ENCODE results near the gene HERC4. TPM values are rescaled to one million over a fixed set of nuclear protein-coding genes. Genes with fewer than 3 reads are reported as not detected.
"Not testable (repeated sequence)": the region's sequence is repeated elsewhere in the genome, so short reads cannot be mapped to it uniquely, and the experiment has no call there.

HERC4 gene
- total RNA-seq, 2 experiments from 2014 or later, result 42.2 to 45.0 TPM

DNA sequence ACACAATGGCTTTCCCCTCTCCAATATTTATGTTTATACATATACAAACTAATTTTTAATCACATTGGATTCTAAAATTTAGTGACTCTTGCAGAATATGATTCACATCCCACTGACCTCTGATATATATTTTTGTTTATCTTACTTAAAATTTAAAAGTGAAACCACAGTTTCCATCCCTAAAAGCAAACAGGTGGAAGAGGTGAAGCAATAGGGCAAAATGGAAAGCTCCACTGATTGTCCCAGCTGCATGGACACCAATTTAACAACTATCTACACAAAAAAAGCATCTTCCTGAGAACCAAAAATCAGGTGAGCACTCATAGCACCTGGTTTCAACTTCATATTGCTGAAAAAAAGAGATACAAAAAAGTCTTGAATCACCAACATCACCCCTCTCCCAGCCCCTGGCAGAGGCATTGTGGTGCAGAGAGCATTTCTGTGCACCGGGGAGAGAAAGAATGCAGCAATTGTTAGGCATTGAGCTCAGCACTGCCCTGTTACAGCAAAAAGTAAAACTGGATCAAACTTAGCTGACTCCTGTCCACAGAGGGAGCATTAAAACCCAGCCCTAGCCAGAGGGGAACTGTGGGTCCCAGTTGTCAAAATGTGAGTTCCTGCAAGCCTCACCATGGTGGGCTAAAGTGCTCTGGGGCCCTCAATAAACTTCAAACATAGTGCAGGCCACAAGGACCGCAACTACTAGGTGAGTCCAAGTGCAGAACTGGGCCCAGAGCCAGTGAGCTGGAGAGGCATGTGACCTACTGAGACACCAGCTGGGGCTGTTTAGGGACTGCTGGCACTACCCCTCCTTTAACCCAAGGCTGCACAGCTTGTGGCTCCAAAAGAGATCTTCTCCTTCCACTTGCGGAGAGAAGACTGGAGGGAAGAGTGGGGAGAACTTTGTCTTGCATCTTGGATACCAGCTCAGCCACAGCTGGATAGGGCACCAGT, 98.5 kb downstream of the HERC4 start:
- Mint-ChIP-seq H3K27me3 (ENCODE audit: low read depth) (no peaks in the 10 kb centered on the region), H3K9me3 (peaks cover 9% of the 10 kb centered on the region), H3K4me1 (ENCODE audit: low read depth) (peaks cover 4% of the 10 kb centered on the region), H3K27ac (no peak overlapping the region), H3K36me3 (ENCODE audit: low read depth) (peaks cover 56% of the 10 kb centered on the region), H3K4me3 (no peak overlapping the region)
- no peak for DNase-seq
- intact Hi-C loops (cut with micrococcal nuclease), result no loop called here
- CTCF ChIA-PET, result no interaction called here

DNA sequence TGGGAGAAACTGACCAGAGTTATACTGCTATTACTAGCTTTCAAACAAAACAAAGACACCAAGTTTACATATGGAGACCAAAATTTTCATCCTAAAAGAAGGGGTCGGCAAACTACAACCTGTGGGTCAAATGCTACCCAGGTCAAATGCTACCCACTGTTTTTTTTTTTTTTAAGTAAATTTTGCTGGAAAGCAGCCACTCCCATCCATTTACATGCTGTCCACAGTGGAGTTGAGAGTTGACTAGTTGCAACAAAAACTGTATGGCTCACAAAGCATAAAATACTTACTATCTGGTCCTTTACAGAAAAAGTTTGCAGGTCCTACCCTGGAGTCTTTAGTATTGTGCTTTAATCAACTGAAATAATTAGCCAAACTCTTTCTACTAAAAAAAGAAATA, 99.2 kb downstream of the HERC4 start:
- H3K4me1 Mint-ChIP-seq (ENCODE audit: low read depth), result peaks cover 2% of the 10 kb centered on the region
- intact Hi-C loops (cut with micrococcal nuclease), result no loop called here
- H3K27me3 Mint-ChIP-seq (ENCODE audit: low read depth), result no peaks in the 10 kb centered on the region
- peaks cover 53% of the 10 kb centered on the region for H3K36me3 Mint-ChIP-seq (ENCODE audit: low read depth)
- H3K9me3 Mint-ChIP-seq, result peaks cover 10% of the 10 kb centered on the region
- CTCF ChIA-PET, result no interaction called here
- DNase-seq, result no peak
- no peak overlapping the region for H3K4me3 Mint-ChIP-seq
- no peak overlapping the region for H3K27ac Mint-ChIP-seq

- Mint-ChIP-seq H3K36me3 (ENCODE audit: low read depth) (peaks cover 52% of the 10 kb centered on the region), H3K4me3 (no peak overlapping the region), H3K27me3 (ENCODE audit: low read depth) (no peaks in the 10 kb centered on the region)
Measured at GRCh38 chr10:67971311-67971710, 103.8 kb downstream of the HERC4 start.

GRCh38 chr10:67969875-67970274, 105.2 kb downstream of the HERC4 start:
- Mint-ChIP-seq H3K36me3 (ENCODE audit: low read depth) (peaks cover 53% of the 10 kb centered on the region), H3K9me3 (peaks cover 10% of the 10 kb centered on the region), H3K4me3 (no peak overlapping the region), H3K27me3 (ENCODE audit: low read depth) (no peaks in the 10 kb centered on the region), H3K27ac (no peak overlapping the region), H3K4me1 (ENCODE audit: low read depth) (no peaks in the 10 kb centered on the region)
- no peak for DNase-seq
- CTCF ChIA-PET, result no interaction called here
- intact Hi-C loops (cut with micrococcal nuclease), result no loop called here

More at GRCh38 chr10:67971311-67971710, 103.8 kb downstream of the HERC4 start:
- Mint-ChIP-seq H3K4me1 (ENCODE audit: low read depth) (no peaks in the 10 kb centered on the region), H3K27ac (no peak overlapping the region), H3K9me3 (peaks cover 10% of the 10 kb centered on the region)
- intact Hi-C loops (cut with micrococcal nuclease), result no loop called here
- DNase-seq, result no peak
- CTCF ChIA-PET, result no interaction called here

GRCh38 chr10:67966035-67966434, 109.0 kb downstream of the HERC4 start:
- peaks cover 38% of the 10 kb centered on the region for H3K36me3 Mint-ChIP-seq (ENCODE audit: low read depth)
- H3K27ac Mint-ChIP-seq; DNase-seq; CTCF ChIA-PET; H3K27me3 Mint-ChIP-seq (ENCODE audit: low read depth); H3K4me3 Mint-ChIP-seq; H3K4me1 Mint-ChIP-seq (ENCODE audit: low read depth); intact Hi-C loops (cut with micrococcal nuclease); H3K9me3 Mint-ChIP-seq: not testable (repeated sequence)

DNA sequence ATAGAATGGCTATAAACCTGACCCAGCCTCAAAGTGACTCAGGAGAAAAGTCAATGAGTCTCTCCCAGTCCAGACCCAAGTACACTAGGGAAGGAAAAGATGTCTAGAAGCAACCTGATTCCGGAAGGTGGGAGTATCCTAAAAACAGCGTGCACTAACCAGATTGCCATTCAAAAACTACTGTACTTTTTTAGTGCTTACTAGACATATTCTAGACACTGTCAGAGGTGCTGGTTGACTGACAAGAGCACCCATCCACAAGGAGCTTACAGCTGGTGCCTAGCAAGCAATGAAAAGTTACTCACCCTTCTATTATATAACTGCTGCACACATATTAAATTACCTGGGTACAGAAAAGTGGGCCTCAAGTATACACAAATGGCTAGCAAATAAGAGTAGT, 109.6 kb downstream of the HERC4 start:
- H3K4me3 Mint-ChIP-seq, result no peak overlapping the region
- H3K36me3 Mint-ChIP-seq (ENCODE audit: low read depth), result peaks cover 34% of the 10 kb centered on the region
- DNase-seq, result no peak
- intact Hi-C loops (cut with micrococcal nuclease), result no loop called here
- no peak overlapping the region for H3K27ac Mint-ChIP-seq
- no peaks in the 10 kb centered on the region for H3K27me3 Mint-ChIP-seq (ENCODE audit: low read depth)
- no peaks in the 10 kb centered on the region for H3K9me3 Mint-ChIP-seq
- H3K4me1 Mint-ChIP-seq (ENCODE audit: low read depth), result peaks cover 3% of the 10 kb centered on the region
- CTCF ChIA-PET, result no interaction called here

- Mint-ChIP-seq H3K4me3 (no peak overlapping the region), H3K27me3 (ENCODE audit: low read depth) (no peaks in the 10 kb centered on the region), H3K9me3 (no peaks in the 10 kb centered on the region), H3K36me3 (ENCODE audit: low read depth) (peaks cover 15% of the 10 kb centered on the region), H3K27ac (no peak overlapping the region), H3K4me1 (ENCODE audit: low read depth) (peaks cover 3% of the 10 kb centered on the region)
- intact Hi-C loops (cut with micrococcal nuclease), result no loop called here
- no peak for DNase-seq
- CTCF ChIA-PET, result no interaction called here
Measured at GRCh38 chr10:67959839-67960476, 115.1 kb downstream of the HERC4 start.

GRCh38 chr10:67955614-67956013, 119.5 kb downstream of the HERC4 start:
- no peaks in the 10 kb centered on the region for H3K4me1 Mint-ChIP-seq (ENCODE audit: low read depth)
- no peak overlapping the region for H3K27ac Mint-ChIP-seq
- intact Hi-C loops (cut with micrococcal nuclease), result no loop called here
- H3K9me3 Mint-ChIP-seq, result no peaks in the 10 kb centered on the region
- no peaks in the 10 kb centered on the region for H3K27me3 Mint-ChIP-seq (ENCODE audit: low read depth)
- H3K36me3 Mint-ChIP-seq (ENCODE audit: low read depth), result peaks cover 18% of the 10 kb centered on the region
- no peak overlapping the region for H3K4me3 Mint-ChIP-seq
- CTCF ChIA-PET, result no interaction called here
- DNase-seq, result no peak

- H3K4me1 Mint-ChIP-seq (ENCODE audit: low read depth), result no peaks in the 10 kb centered on the region
- no peak overlapping the region for H3K4me3 Mint-ChIP-seq
- intact Hi-C loops (cut with micrococcal nuclease), result no loop called here
- H3K27me3 Mint-ChIP-seq (ENCODE audit: low read depth), result no peaks in the 10 kb centered on the region
- H3K36me3 Mint-ChIP-seq (ENCODE audit: low read depth), result peaks cover 24% of the 10 kb centered on the region
- peaks cover 4% of the 10 kb centered on the region for H3K9me3 Mint-ChIP-seq
- DNase-seq, result no peak
- CTCF ChIA-PET, result interaction anchor here (0.6 to 1.7 kb wide), 3 partner anchors 163 to 358 kb away, joined by 3 read pairs; no protein-coding TSS in a partner anchor
- no peak overlapping the region for H3K27ac Mint-ChIP-seq
Measured at GRCh38 chr10:67943917-67944316, 131.2 kb downstream of the HERC4 start.

GRCh38 chr10:67936416-67936815, 138.7 kb downstream of the HERC4 start:
- Mint-ChIP-seq H3K4me1 (ENCODE audit: low read depth) (no peaks in the 10 kb centered on the region), H3K36me3 (ENCODE audit: low read depth) (peaks cover 6% of the 10 kb centered on the region), H3K9me3 (no peaks in the 10 kb centered on the region), H3K27me3 (ENCODE audit: low read depth) (no peaks in the 10 kb centered on the region), H3K27ac (no peak overlapping the region), H3K4me3 (no peak overlapping the region)
- intact Hi-C loops (cut with micrococcal nuclease), result no loop called here
- DNase-seq, result no peak
- CTCF ChIA-PET, result no interaction called here

- intact Hi-C loops (cut with micrococcal nuclease), result no loop called here
- H3K36me3 Mint-ChIP-seq (ENCODE audit: low read depth), result peaks cover 6% of the 10 kb centered on the region
- no peak for DNase-seq
- no peaks in the 10 kb centered on the region for H3K4me1 Mint-ChIP-seq (ENCODE audit: low read depth)
- CTCF ChIA-PET, result interaction anchor here (1.3 kb wide), 1 partner anchor 15 kb away, joined by 5 read pairs; no protein-coding TSS in a partner anchor
- no peaks in the 10 kb centered on the region for H3K9me3 Mint-ChIP-seq
- no peak overlapping the region for H3K27ac Mint-ChIP-seq
- no peaks in the 10 kb centered on the region for H3K27me3 Mint-ChIP-seq (ENCODE audit: low read depth)
- no peak overlapping the region for H3K4me3 Mint-ChIP-seq
Measured at GRCh38 chr10:67935223-67935622, 139.9 kb downstream of the HERC4 start.

DNA sequence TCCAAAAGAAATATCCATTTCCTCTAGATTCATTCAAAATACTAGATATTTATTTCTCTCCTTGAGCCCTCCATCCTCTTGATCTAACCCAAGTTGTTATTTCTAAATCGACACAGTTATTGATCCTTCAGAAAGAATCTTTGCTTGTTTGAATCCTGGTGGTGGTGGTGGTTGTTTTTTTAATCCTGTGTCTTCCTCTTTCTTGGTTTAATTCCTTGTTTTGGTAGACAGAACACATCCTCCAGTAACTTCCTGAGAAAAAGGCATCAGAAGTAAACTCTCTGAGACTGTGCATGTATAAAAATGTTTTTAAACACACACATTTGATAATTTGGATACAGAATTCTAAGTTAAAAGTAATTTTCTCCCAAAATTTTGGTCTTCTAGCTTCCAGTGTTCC, 140.7 kb downstream of the HERC4 start:
- H3K27me3 Mint-ChIP-seq (ENCODE audit: low read depth), result no peaks in the 10 kb centered on the region
- intact Hi-C loops (cut with micrococcal nuclease), result no loop called here
- no peak overlapping the region for H3K4me3 Mint-ChIP-seq
- peaks cover 6% of the 10 kb centered on the region for H3K36me3 Mint-ChIP-seq (ENCODE audit: low read depth)
- no peak overlapping the region for H3K27ac Mint-ChIP-seq
- CTCF ChIA-PET, result no interaction called here
- no peaks in the 10 kb centered on the region for H3K9me3 Mint-ChIP-seq
- no peak for DNase-seq
- H3K4me1 Mint-ChIP-seq (ENCODE audit: low read depth), result no peaks in the 10 kb centered on the region

DNA sequence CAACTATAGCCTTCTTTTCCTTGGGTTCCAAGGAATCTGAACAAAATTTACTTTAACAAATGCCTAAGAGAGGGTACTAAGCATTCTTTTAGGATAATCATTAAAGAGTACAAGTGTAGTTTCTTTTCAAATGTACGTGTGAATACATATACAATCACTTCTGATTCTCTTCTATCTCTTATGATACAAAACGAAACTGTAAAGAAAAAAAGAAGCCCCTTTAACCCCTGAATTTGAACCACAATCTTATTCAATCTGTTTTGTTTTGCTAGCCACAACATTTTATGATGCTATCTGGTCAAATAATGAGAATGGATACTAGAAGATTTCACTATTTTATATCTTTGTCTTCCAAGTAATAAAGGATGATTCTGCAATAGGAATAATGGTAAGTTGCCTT, 141.9 kb downstream of the HERC4 start:
- no peaks in the 10 kb centered on the region for H3K4me1 Mint-ChIP-seq (ENCODE audit: low read depth)
- CTCF ChIA-PET, result interaction anchor here (1.0 kb wide), 1 partner anchor 10 kb away, joined by 3 read pairs; no protein-coding TSS in a partner anchor
- no peaks in the 10 kb centered on the region for H3K27me3 Mint-ChIP-seq (ENCODE audit: low read depth)
- H3K4me3 Mint-ChIP-seq, result no peak overlapping the region
- intact Hi-C loops (cut with micrococcal nuclease), result no loop called here
- no peak overlapping the region for H3K27ac Mint-ChIP-seq
- H3K36me3 Mint-ChIP-seq (ENCODE audit: low read depth), result peaks cover 6% of the 10 kb centered on the region
- no peak for DNase-seq
- no peaks in the 10 kb centered on the region for H3K9me3 Mint-ChIP-seq
